Neural progenitor cell (in vitro differentiated cells): Measurements from ENCODE around the gene KCNJ16.

Experiments
- CTCF ChIP-seq: fragments of 200-600 bp; sonication (generic); IDR thresholded peaks from 2 replicates; pipeline ENCODE4 v1.5.1; 2017; ENCODE audit warnings: antibody characterized with exemption, mild to moderate bottlenecking
- EZH2 ChIP-seq: fragments of 200-600 bp; sonication (generic); IDR thresholded peaks from 2 replicates; pipeline ENCODE4 v1.6.1; 2017; ENCODE audit warnings: antibody characterized with exemption, mild to moderate bottlenecking, moderate library complexity
- EZH2phosphoT487 ChIP-seq: fragments of 200-600 bp; sonication (generic); IDR thresholded peaks from 2 replicates; pipeline ENCODE4 v1.6.1; 2017; ENCODE audit warnings: antibody characterized with exemption

- TF ChIP-seq CTCF (no peak), EZH2 (no peak), EZH2phosphoT487 (no peak)
These were observed 3.9 kb upstream of the KCNJ16 start for GRCh38 chr17:70071127-70071526.
